ENCODE measurements around the gene ZNF407.

The ZNF407 gene

GRCh38 chr18:75071866-75072671 is 474.4 kb downstream of the ZNF407 start:
- Histone ChIP-seq H3K9me3 (no peaks in the 10 kb centered on the region), H3K27me3 (no peaks in the 10 kb centered on the region), H3K4me1 (no peaks in the 10 kb centered on the region), H3K36me3 (no peaks in the 10 kb centered on the region), H3K4me3 (ENCODE audit: low read depth, low read length) (no peak overlapping the region)
- TF ChIP-seq CTCF (IDR thresholded peaks at IDR 0.05; ENCODE audit: low read depth, low read length): no peak
- no peak for DNase-seq

- no peaks in the 10 kb centered on the region for H3K27me3 ChIP-seq
- no peak overlapping the region for H3K4me3 ChIP-seq (ENCODE audit: low read depth, low read length)
- no peak for TF ChIP-seq CTCF (IDR thresholded peaks at IDR 0.05; ENCODE audit: low read depth, low read length)
- H3K36me3 ChIP-seq: no peaks in the 10 kb centered on the region
- DNase-seq: no peak
- no peaks in the 10 kb centered on the region for H3K4me1 ChIP-seq
- no peaks in the 10 kb centered on the region for H3K9me3 ChIP-seq
These were observed 475.2 kb downstream of the ZNF407 start for GRCh38 chr18:75072672-75073371.

GRCh38 chr18:75073654-75074053 is 476.0 kb downstream of the ZNF407 start:
- Histone ChIP-seq H3K4me1 (no peaks in the 10 kb centered on the region), H3K9me3 (no peaks in the 10 kb centered on the region), H3K36me3 (no peaks in the 10 kb centered on the region), H3K27me3 (no peaks in the 10 kb centered on the region), H3K4me3 (ENCODE audit: low read depth, low read length) (no peak overlapping the region)
- TF ChIP-seq CTCF (IDR thresholded peaks at IDR 0.05; ENCODE audit: low read depth, low read length): no peak
- DNase-seq: no peak

- Histone ChIP-seq H3K4me3 (ENCODE audit: low read depth, low read length) (no peak overlapping the region), H3K9me3 (no peaks in the 10 kb centered on the region), H3K4me1 (no peaks in the 10 kb centered on the region), H3K27me3 (no peaks in the 10 kb centered on the region), H3K36me3 (no peaks in the 10 kb centered on the region)
- no peak for DNase-seq
- no peak for TF ChIP-seq CTCF (IDR thresholded peaks at IDR 0.05; ENCODE audit: low read depth, low read length)
These were observed 476.7 kb downstream of the ZNF407 start for GRCh38 chr18:75074196-75075015.

- Histone ChIP-seq H3K36me3 (no peaks in the 10 kb centered on the region), H3K4me3 (ENCODE audit: low read depth, low read length) (no peak overlapping the region), H3K4me1 (no peaks in the 10 kb centered on the region), H3K9me3 (no peaks in the 10 kb centered on the region), H3K27me3 (no peaks in the 10 kb centered on the region)
- DNase-seq: no peak
- TF ChIP-seq CTCF (IDR thresholded peaks at IDR 0.05; ENCODE audit: low read depth, low read length): no peak
These were observed 477.3 kb downstream of the ZNF407 start for GRCh38 chr18:75075016-75075305.

All from BE2C (cell line).